Measurements from ENCODE around the gene SBSN. TPM values are rescaled to one million over a fixed set of nuclear protein-coding genes. Genes with fewer than 3 reads are reported as not detected.
A peak's percentile ranks its signal among the peaks of the same experiment; 100 is the strongest.

SBSN gene
- total and polyA plus RNA-seq, 10 of the 15 experiments (the other 5 are each of a cell fraction or from before 2014, with no cell fraction given), result 0.09 TPM; not detected in 9

DNA sequence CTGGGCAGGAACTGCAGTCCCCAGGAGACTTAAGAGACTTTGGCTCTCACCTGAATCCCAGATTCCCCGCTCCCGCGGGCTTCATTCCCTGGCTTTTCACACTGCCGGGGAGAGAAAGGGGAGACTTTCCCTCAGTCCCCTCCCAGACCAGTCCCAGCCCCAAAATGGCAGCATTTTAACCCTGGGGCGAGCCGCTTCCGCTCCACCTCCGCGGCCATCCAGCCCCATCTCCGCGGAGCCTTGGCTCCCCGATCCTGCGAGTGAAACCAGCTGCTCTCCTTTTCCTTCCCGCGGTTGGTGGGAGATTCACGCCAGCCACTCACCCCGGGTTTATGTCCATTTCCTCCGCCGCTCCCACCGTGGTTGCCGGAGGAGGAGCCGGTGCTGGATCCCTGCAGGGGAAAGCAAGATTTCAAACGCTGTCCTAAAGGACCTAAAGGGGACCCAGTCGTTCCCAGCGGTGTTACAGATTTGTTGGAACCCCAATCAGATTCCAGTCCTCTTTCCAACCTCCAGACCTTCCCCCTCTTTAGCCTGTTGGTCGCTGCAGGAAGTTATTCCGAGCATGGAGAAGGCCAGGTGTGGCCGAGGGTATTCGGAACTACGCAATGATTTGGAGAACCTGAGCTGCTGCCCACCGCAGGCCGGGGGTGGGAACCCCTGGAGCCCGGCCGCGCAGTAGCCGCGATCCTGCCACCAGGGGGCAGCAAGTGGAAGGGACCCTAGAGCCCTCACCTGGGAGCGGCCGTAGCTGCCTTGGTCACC lies 18.1 kb downstream of the SBSN start:
- FAIRE-seq (peak; percentile 72), DNase-seq (ENCODE audit: low read depth, low spot score) (no peak), ATAC-seq (peak; percentile 88)
- intact Hi-C loops (cut with micrococcal nuclease; ENCODE audit: unreplicated experiment), result loop anchor here (1.0 to 2.0 kb wide), 2 partner anchors 35 to 82 kb away; partner anchors contain the start of gene TMEM147
- no peaks in the 10 kb centered on the region for H3K79me2 ChIP-seq (ENCODE audit: control insufficient read depth, insufficient read depth, low read length)
- no peaks in the 10 kb centered on the region for H3K36me3 ChIP-seq (ENCODE audit: control insufficient read depth in 2 of 2, insufficient read depth in 2 of 2, low read length in 1 of 2)
- SMC1A ChIA-PET (ENCODE audit: uncharacterized antibody, unreplicated experiment), result interaction anchor here (0.7 to 5.7 kb wide), 13 partner anchors 15 to 163 kb away, joined by 3 to 35 read pairs (median 7); partner anchors contain the start of genes FFAR1, FFAR2 and HAUS5
- no peaks in the 10 kb centered on the region; a peak in 1 of 4 replicates for H3K27me3 ChIP-seq (replicated peaks in 1 of 2; ENCODE audit: control insufficient read depth in 2 of 2, insufficient read depth in 2 of 2, low read length in 1 of 2)
- CTCF ChIA-PET, result interaction anchor here (0.6 to 6.3 kb wide), 47 partner anchors 9 to 368 kb away, joined by 3 to 87 read pairs (median 4); partner anchors contain the start of genes COX6B1, ETV2, FXYD7 and HAUS5
- peak overlapping the region; percentile 76 for H2AFZ ChIP-seq (ENCODE audit: control insufficient read depth, low read depth, low read length)
- no peaks in the 10 kb centered on the region for H4K20me1 ChIP-seq (ENCODE audit: control insufficient read depth, insufficient read depth)
- RAD21 ChIA-PET (ENCODE audit: unreplicated experiment), result interaction anchor here (0.8 to 4.8 kb wide), 23 partner anchors 15 to 443 kb away, joined by 3 to 24 read pairs (median 4); partner anchors contain the start of genes COX6B1, HAUS5, KRTDAP and LIN37
- H3K27ac ChIP-seq (ENCODE audit: control insufficient read depth, insufficient read depth), result peak overlapping the region; percentile 52
- H3K9ac ChIP-seq (ENCODE audit: control insufficient read depth, insufficient read depth, low read length), result peak overlapping the region; percentile 62
- POLR2A ChIA-PET, result interaction anchor here (0.6 to 3.5 kb wide), 16 partner anchors 15 to 238 kb away, joined by 3 to 14 read pairs (median 4); partner anchors contain the start of genes COX6B1, FFAR1 and HAUS5
- under 1% methylated on average over 39 of the region's 39 CpGs for WGBS (ENCODE audit: insufficient coverage, insufficient replicate concordance, low lambda C conversion rate, missing lambda C conversion rate)
- TSS peak; percentile 83 for BruUV-seq (replicated peaks)
- peak overlapping the region; percentile 91 for H3K4me2 ChIP-seq (ENCODE audit: control insufficient read depth, insufficient read depth)
- peak overlapping the region; percentile 74 for H3K4me3 ChIP-seq
- in situ Hi-C loops (cut with MboI), result no loop called here
- peaks cover 8% of the 10 kb centered on the region for H3K4me1 ChIP-seq (ENCODE audit: control insufficient read depth, insufficient read depth, low read length)
- no peaks in the 10 kb centered on the region for H3K9me3 ChIP-seq (replicated peaks; ENCODE audit: control insufficient read depth, insufficient read depth, low read length)
- TF ChIP-seq YY1 (IDR thresholded peaks at IDR 0.05; ENCODE audit: low read depth, low read length) (peak; percentile 90), SMARCA5 (IDR thresholded peaks at IDR 0.05) (peak; percentile 73; the same call in 1 of the 2 replicates), RELA (IDR thresholded peaks at IDR 0.05; ENCODE audit: borderline replicate concordance, partially characterized antibody) (peak; percentile 31), RFX5 (IDR thresholded peaks at IDR 0.05; ENCODE audit: low read depth, low read length) (0 out of 2 replicates have a peak, but pooled peaks have one; percentile 7), EGR1 (IDR thresholded peaks at IDR 0.05; ENCODE audit: borderline replicate concordance in 1 of 2, low read depth in 2 of 2, low read length in 2 of 2) (peak in 1 of 2 experiments; percentile 57; a peak in 1 of 3 replicates), SMC3 (IDR thresholded peaks at IDR 0.05; ENCODE audit: borderline replicate concordance, low read length) (peak; percentile 82), ZNF24 (IDR thresholded peaks at IDR 0.05) (no peak), GATAD2B (conservative IDR thresholded peaks at IDR 0.05; ENCODE audit: low read depth) (peak; percentile 46; the same call in 1 of the 2 replicates), RBBP5 (conservative IDR thresholded peaks at IDR 0.05) (no peak), HDAC6 (IDR thresholded peaks at IDR 0.05; ENCODE audit: unreplicated experiment) (no peak), BRCA1 (IDR thresholded peaks at IDR 0.05; ENCODE audit: low read depth, low read length) (no peak), TCF12 (IDR thresholded peaks at IDR 0.05; ENCODE audit: low read depth, low read length) (peak; percentile 38; the same call in 1 of the 2 replicates), IRF4 (IDR thresholded peaks at IDR 0.05; ENCODE audit: low read depth, low read length) (0 out of 2 replicates have a peak, but pooled peaks have one; percentile 16)
- TF ChIP-seq, protein P1, sequence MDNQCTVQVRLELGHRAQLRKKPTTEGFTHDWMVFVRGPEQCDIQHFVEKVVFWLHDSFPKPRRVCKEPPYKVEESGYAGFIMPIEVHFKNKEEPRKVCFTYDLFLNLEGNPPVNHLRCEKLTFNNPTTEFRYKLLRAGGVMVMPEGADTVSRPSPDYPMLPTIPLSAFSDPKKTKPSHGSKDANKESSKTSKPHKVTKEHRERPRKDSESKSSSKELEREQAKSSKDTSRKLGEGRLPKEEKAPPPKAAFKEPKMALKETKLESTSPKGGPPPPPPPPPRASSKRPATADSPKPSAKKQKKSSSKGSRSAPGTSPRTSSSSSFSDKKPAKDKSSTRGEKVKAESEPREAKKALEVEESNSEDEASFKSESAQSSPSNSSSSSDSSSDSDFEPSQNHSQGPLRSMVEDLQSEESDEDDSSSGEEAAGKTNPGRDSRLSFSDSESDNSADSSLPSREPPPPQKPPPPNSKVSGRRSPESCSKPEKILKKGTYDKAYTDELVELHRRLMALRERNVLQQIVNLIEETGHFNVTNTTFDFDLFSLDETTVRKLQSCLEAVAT (IDR thresholded peaks at IDR 0.05), result peak; percentile 48; the same call in 1 of the 2 replicates
- TF ChIP-seq, protein P2, sequence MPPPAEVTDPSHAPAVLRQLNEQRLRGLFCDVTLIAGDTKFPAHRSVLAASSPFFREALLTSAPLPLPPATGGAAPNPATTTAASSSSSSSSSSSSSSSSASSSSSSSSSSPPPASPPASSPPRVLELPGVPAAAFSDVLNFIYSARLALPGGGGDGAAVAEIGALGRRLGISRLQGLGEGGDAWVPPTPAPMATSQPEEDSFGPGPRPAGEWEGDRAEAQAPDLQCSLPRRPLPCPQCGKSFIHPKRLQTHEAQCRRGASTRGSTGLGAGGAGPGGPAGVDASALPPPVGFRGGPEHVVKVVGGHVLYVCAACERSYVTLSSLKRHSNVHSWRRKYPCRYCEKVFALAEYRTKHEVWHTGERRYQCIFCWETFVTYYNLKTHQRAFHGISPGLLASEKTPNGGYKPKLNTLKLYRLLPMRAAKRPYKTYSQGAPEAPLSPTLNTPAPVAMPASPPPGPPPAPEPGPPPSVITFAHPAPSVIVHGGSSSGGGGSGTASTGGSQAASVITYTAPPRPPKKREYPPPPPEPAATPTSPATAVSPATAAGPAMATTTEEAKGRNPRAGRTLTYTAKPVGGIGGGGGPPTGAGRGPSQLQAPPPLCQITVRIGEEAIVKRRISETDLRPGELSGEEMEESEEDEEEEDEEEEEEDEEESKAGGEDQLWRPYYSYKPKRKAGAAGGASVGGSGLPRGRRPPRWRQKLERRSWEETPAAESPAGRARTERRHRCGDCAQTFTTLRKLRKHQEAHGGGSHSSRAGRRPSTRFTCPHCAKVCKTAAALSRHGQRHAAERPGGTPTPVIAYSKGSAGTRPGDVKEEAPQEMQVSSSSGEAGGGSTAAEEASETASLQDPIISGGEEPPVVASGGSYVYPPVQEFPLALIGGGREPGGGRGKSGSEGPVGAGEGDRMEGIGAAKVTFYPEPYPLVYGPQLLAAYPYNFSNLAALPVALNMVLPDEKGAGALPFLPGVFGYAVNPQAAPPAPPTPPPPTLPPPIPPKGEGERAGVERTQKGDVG (CRISPR knock-in tag; IDR thresholded peaks at IDR 0.05), result peak; percentile 48; the same call in 1 of the 2 replicates
- TF ChIP-seq, protein P3, sequence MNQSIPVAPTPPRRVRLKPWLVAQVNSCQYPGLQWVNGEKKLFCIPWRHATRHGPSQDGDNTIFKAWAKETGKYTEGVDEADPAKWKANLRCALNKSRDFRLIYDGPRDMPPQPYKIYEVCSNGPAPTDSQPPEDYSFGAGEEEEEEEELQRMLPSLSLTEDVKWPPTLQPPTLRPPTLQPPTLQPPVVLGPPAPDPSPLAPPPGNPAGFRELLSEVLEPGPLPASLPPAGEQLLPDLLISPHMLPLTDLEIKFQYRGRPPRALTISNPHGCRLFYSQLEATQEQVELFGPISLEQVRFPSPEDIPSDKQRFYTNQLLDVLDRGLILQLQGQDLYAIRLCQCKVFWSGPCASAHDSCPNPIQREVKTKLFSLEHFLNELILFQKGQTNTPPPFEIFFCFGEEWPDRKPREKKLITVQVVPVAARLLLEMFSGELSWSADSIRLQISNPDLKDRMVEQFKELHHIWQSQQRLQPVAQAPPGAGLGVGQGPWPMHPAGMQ (IDR thresholded peaks at IDR 0.05; ENCODE audit: borderline replicate concordance), result no peak

Data from GM12878 (cell line).